ENCODE results near the gene SHISA5.

Gene SHISA5

GRCh38 chr3:48521635-48522034 lies 17.7 kb upstream of the SHISA5 start:
- TF ChIP-seq CTCF (IDR thresholded peaks at IDR 0.05; ENCODE audit: borderline replicate concordance, control extremely low read depth, extremely low read depth, insufficient read depth, missing control alignments) = no peak
- in situ Hi-C loops (cut with MboI; ENCODE audit: low sequenced_read_pairs, unreplicated experiment) = no loop called here

GRCh38 chr3:48519277-48519643 lies 15.3 kb upstream of the SHISA5 start:
- TF ChIP-seq CTCF (IDR thresholded peaks at IDR 0.05; ENCODE audit: borderline replicate concordance, control extremely low read depth, extremely low read depth, insufficient read depth, missing control alignments) = no peak
- in situ Hi-C loops (cut with MboI; ENCODE audit: low sequenced_read_pairs, unreplicated experiment) = no loop called here
- no peak for DNase-seq (ENCODE audit: low spot score)

More at GRCh38 chr3:48521635-48522034, 17.7 kb upstream of the SHISA5 start:
- no peak for DNase-seq (ENCODE audit: low spot score)

- DNase-seq (ENCODE audit: low spot score) = no peak
- no peak for TF ChIP-seq CTCF (IDR thresholded peaks at IDR 0.05; ENCODE audit: borderline replicate concordance, control extremely low read depth, extremely low read depth, insufficient read depth, missing control alignments)
- in situ Hi-C loops (cut with MboI; ENCODE audit: low sequenced_read_pairs, unreplicated experiment) = no loop called here
Measured at GRCh38 chr3:48518638-48519276, 14.8 kb upstream of the SHISA5 start.

- peak; percentile 13 for DNase-seq (ENCODE audit: low spot score)
- in situ Hi-C loops (cut with MboI; ENCODE audit: low sequenced_read_pairs, unreplicated experiment) = no loop called here
- no peak for TF ChIP-seq CTCF (IDR thresholded peaks at IDR 0.05; ENCODE audit: borderline replicate concordance, control extremely low read depth, extremely low read depth, insufficient read depth, missing control alignments)
Measured at GRCh38 chr3:48518069-48518468, 14.1 kb upstream of the SHISA5 start.

GRCh38 chr3:48516571-48516970 lies 12.6 kb upstream of the SHISA5 start:
- in situ Hi-C loops (cut with MboI; ENCODE audit: low sequenced_read_pairs, unreplicated experiment) = no loop called here
- no peak for TF ChIP-seq CTCF (IDR thresholded peaks at IDR 0.05; ENCODE audit: borderline replicate concordance, control extremely low read depth, extremely low read depth, insufficient read depth, missing control alignments)
- DNase-seq (ENCODE audit: low spot score) = no peak

GRCh38 chr3:48514431-48515227 lies 10.7 kb upstream of the SHISA5 start:
- no peak for TF ChIP-seq CTCF (IDR thresholded peaks at IDR 0.05; ENCODE audit: borderline replicate concordance, control extremely low read depth, extremely low read depth, insufficient read depth, missing control alignments)
- in situ Hi-C loops (cut with MboI; ENCODE audit: low sequenced_read_pairs, unreplicated experiment) = no loop called here
- DNase-seq (ENCODE audit: low spot score) = peak; percentile 31
